ENCODE measurements around the gene MACO1. TPM values are rescaled to one million over a fixed set of nuclear protein-coding genes. Genes with fewer than 3 reads are reported as not detected.
"Not testable (repeated sequence)": the region's sequence is repeated elsewhere in the genome, so short reads cannot be mapped to it uniquely, and the experiment has no call there.

Gene MACO1
- total RNA-seq, 1 experiment from 2014 or later: 16.3 TPM

DNA sequence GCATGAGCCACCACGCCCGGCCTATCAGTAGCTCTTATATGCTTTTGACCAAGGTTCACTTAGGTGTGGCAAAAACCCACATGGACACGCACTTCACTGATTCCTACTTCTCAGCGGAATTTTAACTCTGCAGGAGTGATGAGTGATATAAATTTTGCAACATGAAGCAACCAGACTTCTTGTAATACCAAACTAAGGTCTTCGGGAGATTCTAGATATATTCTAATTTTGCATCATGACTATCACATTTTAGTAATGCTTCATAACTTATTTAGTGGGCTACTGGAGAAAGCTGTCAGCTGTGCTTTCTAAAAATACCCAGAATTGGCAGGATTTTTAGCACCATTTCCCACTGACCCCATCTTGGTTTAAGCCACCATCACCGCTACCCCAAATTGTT is 37.9 kb upstream of the MACO1 start:
- Histone ChIP-seq H3K14ac (ENCODE audit: insufficient read depth, low read length) (no peak overlapping the region), H4K8ac (replicated peaks; ENCODE audit: insufficient read length, low read depth, low read length) (no peak overlapping the region), H2AFZ (ENCODE audit: low read length) (no peak overlapping the region), H2BK5ac (ENCODE audit: insufficient read length, low read length) (no peak overlapping the region), H3K79me2 (ENCODE audit: insufficient read depth, low read length) (no peaks in the 10 kb centered on the region), H2BK120ac (ENCODE audit: low read depth, low read length, poor library complexity, severe bottlenecking) (no peak overlapping the region), H4K20me1 (ENCODE audit: control insufficient read depth, insufficient read depth, insufficient read length) (no peaks in the 10 kb centered on the region), H2BK20ac (ENCODE audit: low read depth, low read length, poor library complexity, severe bottlenecking) (no peak overlapping the region), H2AK5ac (ENCODE audit: insufficient read length, low read length) (no peak overlapping the region), H3K18ac (ENCODE audit: insufficient read length, low read depth, low read length) (no peak overlapping the region), H2BK12ac (ENCODE audit: insufficient read length, low read depth, low read length) (no peak overlapping the region), H3K4me1 (ENCODE audit: insufficient read depth, low read length) (no peaks in the 10 kb centered on the region), H3K56ac (ENCODE audit: insufficient read length, low read depth, low read length) (no peak overlapping the region), H4K5ac (ENCODE audit: insufficient read length, low read depth, low read length) (no peak overlapping the region), H3K23me2 (ENCODE audit: insufficient read length, low read depth, low read length, poor library complexity, severe bottlenecking) (no peaks in the 10 kb centered on the region), H2BK15ac (ENCODE audit: low read depth, low read length) (no peak overlapping the region), H3K9ac (ENCODE audit: extremely low read depth, insufficient read length, low read length) (no peak overlapping the region), H3K23ac (ENCODE audit: insufficient read length, low read depth, low read length) (no peak overlapping the region), H3K4me2 (ENCODE audit: insufficient read depth, insufficient read length, low read length) (no peak overlapping the region), H3T11ph (ENCODE audit: low read length) (no peak overlapping the region), H3K9me3 (ENCODE audit: control insufficient read depth, low read depth, low read length) (no peaks in the 10 kb centered on the region), H3K27ac (ENCODE audit: insufficient read length, low read depth, low read length) (no peak overlapping the region), H3K4ac (ENCODE audit: low read depth, low read length) (no peak overlapping the region), H4K91ac (ENCODE audit: insufficient read length, low read depth, low read length) (no peak overlapping the region), H3K27me3 (ENCODE audit: insufficient read depth, low read length) (no peaks in the 10 kb centered on the region), H3K79me1 (ENCODE audit: insufficient read depth, low read depth, low read length, poor library complexity, severe bottlenecking) (no peaks in the 10 kb centered on the region)
- Mint-ChIP-seq H3K27me3 (ENCODE audit: low read depth) (peaks cover 8% of the 10 kb centered on the region), H3K4me3 (no peak overlapping the region), H3K27ac (no peak overlapping the region), H3K4me1 (peaks cover 0 to 6% of the 10 kb centered on the region in 2 experiments; a peak in 2 of 4 replicates), H3K9me3 (no peaks in the 10 kb centered on the region), H3K36me3 (ENCODE audit: insufficient read depth in 1 of 3, low read depth in 3 of 3) (no peaks in the 10 kb centered on the region)
- no peak for DNase-seq
- no CpG with 5 or more reads among the region's 6 CpGs for WGBS (ENCODE audit: extremely low coverage, insufficient read length, low lambda C conversion rate)
- TF ChIP-seq, protein P1, sequence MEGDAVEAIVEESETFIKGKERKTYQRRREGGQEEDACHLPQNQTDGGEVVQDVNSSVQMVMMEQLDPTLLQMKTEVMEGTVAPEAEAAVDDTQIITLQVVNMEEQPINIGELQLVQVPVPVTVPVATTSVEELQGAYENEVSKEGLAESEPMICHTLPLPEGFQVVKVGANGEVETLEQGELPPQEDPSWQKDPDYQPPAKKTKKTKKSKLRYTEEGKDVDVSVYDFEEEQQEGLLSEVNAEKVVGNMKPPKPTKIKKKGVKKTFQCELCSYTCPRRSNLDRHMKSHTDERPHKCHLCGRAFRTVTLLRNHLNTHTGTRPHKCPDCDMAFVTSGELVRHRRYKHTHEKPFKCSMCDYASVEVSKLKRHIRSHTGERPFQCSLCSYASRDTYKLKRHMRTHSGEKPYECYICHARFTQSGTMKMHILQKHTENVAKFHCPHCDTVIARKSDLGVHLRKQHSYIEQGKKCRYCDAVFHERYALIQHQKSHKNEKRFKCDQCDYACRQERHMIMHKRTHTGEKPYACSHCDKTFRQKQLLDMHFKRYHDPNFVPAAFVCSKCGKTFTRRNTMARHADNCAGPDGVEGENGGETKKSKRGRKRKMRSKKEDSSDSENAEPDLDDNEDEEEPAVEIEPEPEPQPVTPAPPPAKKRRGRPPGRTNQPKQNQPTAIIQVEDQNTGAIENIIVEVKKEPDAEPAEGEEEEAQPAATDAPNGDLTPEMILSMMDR (conservative IDR thresholded peaks at IDR 0.05): no peak

DNA sequence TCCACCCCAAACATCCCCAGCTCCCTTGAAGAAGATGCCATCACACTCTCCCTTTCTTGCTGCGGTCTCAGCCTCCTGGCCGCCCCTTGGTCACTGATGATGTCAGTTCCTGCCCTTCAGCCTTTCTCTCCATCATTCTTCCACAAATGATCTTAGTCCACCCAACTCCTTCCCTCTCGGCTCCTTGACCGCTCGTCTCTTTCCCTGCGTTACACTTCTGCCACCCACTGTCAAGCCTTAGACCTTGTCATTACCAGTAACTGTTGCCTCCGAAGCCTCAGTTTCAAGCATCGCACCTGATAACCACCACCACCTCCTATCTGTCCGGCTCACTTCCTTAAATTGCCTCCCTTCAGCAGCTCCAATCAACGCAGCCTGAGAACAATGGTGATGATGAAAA is 33.1 kb upstream of the MACO1 start:
- H3K9me3 ChIP-seq (ENCODE audit: control insufficient read depth, low read depth, low read length); H3K27ac ChIP-seq (ENCODE audit: insufficient read length, low read depth, low read length); H3K14ac ChIP-seq (ENCODE audit: insufficient read depth, low read length); H3K9ac ChIP-seq (ENCODE audit: extremely low read depth, insufficient read length, low read length); H4K20me1 ChIP-seq (ENCODE audit: control insufficient read depth, insufficient read depth, insufficient read length); H2BK20ac ChIP-seq (ENCODE audit: low read depth, low read length, poor library complexity, severe bottlenecking); H3K4me1 ChIP-seq (ENCODE audit: insufficient read depth, low read length); H4K8ac ChIP-seq (replicated peaks; ENCODE audit: insufficient read length, low read depth, low read length); H3K23me2 ChIP-seq (ENCODE audit: insufficient read length, low read depth, low read length, poor library complexity, severe bottlenecking); H4K91ac ChIP-seq (ENCODE audit: insufficient read length, low read depth, low read length); H3K27ac Mint-ChIP-seq; H3K4me3 Mint-ChIP-seq; H2BK12ac ChIP-seq (ENCODE audit: insufficient read length, low read depth, low read length); H3K79me1 ChIP-seq (ENCODE audit: insufficient read depth, low read depth, low read length, poor library complexity, severe bottlenecking); H2AK5ac ChIP-seq (ENCODE audit: insufficient read length, low read length); H2BK5ac ChIP-seq (ENCODE audit: insufficient read length, low read length); DNase-seq; H3K36me3 Mint-ChIP-seq (ENCODE audit: insufficient read depth in 1 of 3, low read depth in 3 of 3); H2BK120ac ChIP-seq (ENCODE audit: low read depth, low read length, poor library complexity, severe bottlenecking); H3K18ac ChIP-seq (ENCODE audit: insufficient read length, low read depth, low read length); H3K9me3 Mint-ChIP-seq; H3K4me2 ChIP-seq (ENCODE audit: insufficient read depth, insufficient read length, low read length); H3K4me1 Mint-ChIP-seq; H3K56ac ChIP-seq (ENCODE audit: insufficient read length, low read depth, low read length); H3K27me3 ChIP-seq (ENCODE audit: insufficient read depth, low read length); H4K5ac ChIP-seq (ENCODE audit: insufficient read length, low read depth, low read length); H3K23ac ChIP-seq (ENCODE audit: insufficient read length, low read depth, low read length); H3K79me2 ChIP-seq (ENCODE audit: insufficient read depth, low read length); H2AFZ ChIP-seq (ENCODE audit: low read length); H3T11ph ChIP-seq (ENCODE audit: low read length); H2BK15ac ChIP-seq (ENCODE audit: low read depth, low read length); H3K4ac ChIP-seq (ENCODE audit: low read depth, low read length): not testable (repeated sequence)
- H3K27me3 Mint-ChIP-seq (ENCODE audit: low read depth): peaks cover 19% of the 10 kb centered on the region
- no CpG with 5 or more reads among the region's 10 CpGs for WGBS (ENCODE audit: extremely low coverage, insufficient read length, low lambda C conversion rate)
